Liver (tissue), 9 donors: ENCODE results near the gene SAPCD2. TPM values are rescaled to one million over a fixed set of nuclear protein-coding genes. Genes with fewer than 3 reads are reported as not detected.

ENCODE experiments used
- DNase-seq: peaks from one replicate; pipeline ENCODE4 v3.0.0-alpha.2; 2017; ENCODE audit warnings: low spot score
- H3K27ac ChIP-seq, 2 donors: one replicate each; pipeline ENCODE4 v1.7.0; 2013; ENCODE audit warnings: inconsistent platforms in 2 of 2, low read length in 2 of 2, control low read depth in 1 of 2, low read depth in 1 of 2, mild to moderate bottlenecking in 1 of 2
- H3K27me3 ChIP-seq, 4 donors: one replicate each; pipeline versions ENCODE4 v1.6.1 to v1.7.0; 2013; ENCODE audit warnings: low read length in 3 of 4, inconsistent platforms in 1 of 4, mild to moderate bottlenecking in 1 of 4, moderate library complexity in 1 of 4; ENCODE audit not compliant: control insufficient read depth in 4 of 4, insufficient read depth in 4 of 4
- H3K36me3 ChIP-seq, 4 donors: one replicate each; pipeline versions ENCODE4 v1.6.1 to v1.7.0; 2013; ENCODE audit warnings: low read length in 3 of 4, mild to moderate bottlenecking in 3 of 4, low read depth in 1 of 4, moderate library complexity in 1 of 4; ENCODE audit not compliant: control insufficient read depth in 4 of 4, insufficient read depth in 3 of 4
- H3K4me1 ChIP-seq, 4 donors: one replicate each; pipeline versions ENCODE4 v1.6.1 to v1.7.0; 2013; ENCODE audit warnings: low read length in 3 of 4, mild to moderate bottlenecking in 3 of 4, moderate library complexity in 1 of 4; ENCODE audit not compliant: control insufficient read depth in 4 of 4, insufficient read depth in 4 of 4
- H3K4me3 ChIP-seq, 3 donors: one replicate each; pipeline versions ENCODE4 v1.6.1 to v1.7.0; 2013; ENCODE audit warnings: low read length in 3 of 3, control low read depth in 1 of 3, low read depth in 1 of 3, mild to moderate bottlenecking in 1 of 3
- H3K9ac ChIP-seq, 2 donors: one replicate each; pipeline ENCODE4 v1.7.0; 2013; ENCODE audit warnings: low read length in 2 of 2, mild to moderate bottlenecking in 2 of 2, moderate library complexity in 2 of 2, control low read depth in 1 of 2, low read depth in 1 of 2
- H3K9me3 ChIP-seq, 4 donors: one replicate each; pipeline versions ENCODE4 v1.6.1 to v1.7.0; 2013; ENCODE audit warnings: low read length in 3 of 4; ENCODE audit not compliant: control insufficient read depth in 4 of 4
- EGR1 ChIP-seq, 2 donors: IDR thresholded peaks; 2 replicates each; pipeline ENCODE4 v1.6.1; 2016 to 2018; ENCODE audit warnings: antibody characterized with exemption in 2 of 2, low read depth in 2 of 2
- FOXA1 ChIP-seq: IDR thresholded peaks from 2 replicates; pipeline ENCODE4 v1.6.1; 2016; ENCODE audit warnings: antibody characterized with exemption
- FOXA2 ChIP-seq: IDR thresholded peaks from 2 replicates; pipeline ENCODE4 v1.6.1; 2016; ENCODE audit warnings: antibody characterized with exemption
- GABPA ChIP-seq, 2 donors: IDR thresholded peaks in 1 of 2; conservative IDR thresholded peaks in 1 of 2; 2 replicates each; pipeline ENCODE4 v1.6.1; 2016; ENCODE audit warnings: antibody characterized with exemption in 2 of 2, mild to moderate bottlenecking in 1 of 2, moderate library complexity in 1 of 2
- HNF4A ChIP-seq, 2 donors: conservative IDR thresholded peaks; 2 replicates each; pipeline ENCODE4 v1.6.1; 2016; ENCODE audit warnings: antibody characterized with exemption in 2 of 2, mild to moderate bottlenecking in 2 of 2
- JUND ChIP-seq, 2 donors: IDR thresholded peaks; 2 replicates each; pipeline ENCODE4 v1.6.1; 2016; ENCODE audit warnings: antibody characterized with exemption in 2 of 2
- NR2F2 ChIP-seq: IDR thresholded peaks from 2 replicates; pipeline ENCODE4 v1.6.1; 2016; ENCODE audit warnings: antibody characterized with exemption
- RAD21 ChIP-seq, 2 donors: IDR thresholded peaks; 2 replicates each; pipeline ENCODE4 v1.6.1; 2016; ENCODE audit warnings: antibody characterized with exemption in 2 of 2, mild to moderate bottlenecking in 2 of 2
- RXRA ChIP-seq, 2 donors: IDR thresholded peaks; 2 replicates each; pipeline ENCODE4 v1.6.1; 2017 to 2018; ENCODE audit warnings: antibody characterized with exemption in 2 of 2, mild to moderate bottlenecking in 1 of 2
- SP1 ChIP-seq: IDR thresholded peaks from 2 replicates; pipeline ENCODE4 v1.6.1; 2018; ENCODE audit warnings: antibody characterized with exemption, mild to moderate bottlenecking
- TAF1 ChIP-seq: conservative IDR thresholded peaks from 2 replicates; pipeline ENCODE4 v1.6.1; 2016; ENCODE audit warnings: antibody characterized with exemption, mild to moderate bottlenecking
- WGBS: extraction: QIAGEN DNeasy Blood & Tissue Kit; methylation state at CpG from one replicate; pipeline ENCODE4 v1.1.7; 2013; 5-methylcytosine and 5-hydroxymethylcytosine counted together
- polyA plus RNA-seq, 2 donors: library from polyadenylated mRNA; stranded (reverse) in 1 of 2; unstranded in 1 of 2; fragments of 200-250 nt in 1 of 2; fragments of >200 nt in 1 of 2; fragmentation: Nextera tagmentation in 1 of 2; extraction: Ambion mirVana in 1 of 2; gene quantifications; one replicate each; pipeline versions ENCODE4 v1.2.1 to v1.2.3, GENCODE V29; 2013 to 2015
- total RNA-seq, 2 donors: library from RNA; depleted of rRNA; stranded (reverse); fragments of >200 nt; gene quantifications; one replicate each; pipeline ENCODE4 v1.2.3, GENCODE V29; 2014
- TF ChIP-seq, protein P1 (sequence below): IDR thresholded peaks from 2 replicates; pipeline ENCODE4 v1.6.1; 2016; ENCODE audit warnings: antibody characterized with exemption
- TF ChIP-seq, protein P2 (sequence below): fragments of 150-350 bp; IDR thresholded peaks from 2 replicates; pipeline ENCODE4 v1.5.1; 2017; ENCODE audit warnings: improper control_type of control experiment, low read depth, low read length; ENCODE audit not compliant: missing input control
- TF ChIP-seq, protein P3 (sequence below): IDR thresholded peaks from 2 replicates; pipeline ENCODE4 v1.6.1; 2016; ENCODE audit warnings: antibody characterized with exemption, mild to moderate bottlenecking
- donor health status: healthy.
- donor health status: healthy.
- donor health status: healthy.
- donor health status: healthy.
- donor health status: healthy.

The SAPCD2 gene
- total and polyA plus RNA-seq, 4 donors, result 0.06 to 1.8 (median 0.23) TPM

DNA sequence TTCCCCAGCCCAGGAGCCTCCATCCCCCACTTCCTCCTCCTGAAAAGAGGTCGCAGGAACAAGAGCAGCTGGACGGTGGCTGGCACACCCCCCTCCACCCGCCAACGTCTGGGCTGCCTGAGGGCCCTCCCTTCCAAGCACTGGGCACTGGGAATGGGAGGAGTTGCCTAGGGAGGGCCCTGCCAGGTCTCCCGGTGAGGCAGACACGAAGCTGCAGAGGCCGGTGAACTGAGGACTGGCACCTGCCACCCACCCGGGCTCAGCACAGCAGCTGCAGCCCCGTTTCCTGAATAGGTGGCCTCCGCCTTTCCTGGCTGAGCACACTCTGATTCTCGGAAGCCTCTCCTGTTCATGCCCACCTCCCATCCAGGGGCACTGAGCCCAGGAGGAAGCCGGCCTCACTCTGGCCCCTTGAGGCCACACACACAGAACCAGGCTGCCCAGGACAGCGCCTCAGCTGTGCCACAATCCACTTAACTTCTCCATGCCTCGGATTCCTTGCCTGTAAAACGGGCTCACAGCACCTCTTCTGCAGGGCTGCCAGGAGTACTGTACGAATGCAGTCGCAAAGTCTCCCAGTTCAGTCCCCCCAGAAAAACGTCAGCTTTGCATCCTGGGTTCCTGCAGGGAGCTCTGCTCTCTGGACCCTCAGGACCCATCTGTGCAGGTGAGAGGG lies 25.7 kb downstream of the SAPCD2 start:
- Histone ChIP-seq H3K9ac (no peak overlapping the region), H3K9me3 (no peaks in the 10 kb centered on the region), H3K36me3 (no peaks in the 10 kb centered on the region), H3K4me3 (peak overlapping the region in 1 of 3 donors; percentile 54), H3K27me3 (peaks cover 6 to 22% (median 7%) of the 10 kb centered on the region in 4 donors), H3K27ac (no peak overlapping the region), H3K4me1 (peaks cover 0 to 34% (median 4%) of the 10 kb centered on the region in 4 donors)
- DNase-seq, result no peak
- TF ChIP-seq RAD21 (IDR thresholded peaks at IDR 0.05), result no peak
- TF ChIP-seq FOXA2, result no peak
- TF ChIP-seq JUND (IDR thresholded peaks at IDR 0.05), result no peak
- TF ChIP-seq TAF1, result no peak
- TF ChIP-seq FOXA1, result no peak
- TF ChIP-seq RXRA (IDR thresholded peaks at IDR 0.05), result no peak
- no peak for TF ChIP-seq NR2F2
- no peak for TF ChIP-seq EGR1 (IDR thresholded peaks at IDR 0.05; ENCODE audit: low read depth in 2 of 2)
- TF ChIP-seq, protein P1, sequence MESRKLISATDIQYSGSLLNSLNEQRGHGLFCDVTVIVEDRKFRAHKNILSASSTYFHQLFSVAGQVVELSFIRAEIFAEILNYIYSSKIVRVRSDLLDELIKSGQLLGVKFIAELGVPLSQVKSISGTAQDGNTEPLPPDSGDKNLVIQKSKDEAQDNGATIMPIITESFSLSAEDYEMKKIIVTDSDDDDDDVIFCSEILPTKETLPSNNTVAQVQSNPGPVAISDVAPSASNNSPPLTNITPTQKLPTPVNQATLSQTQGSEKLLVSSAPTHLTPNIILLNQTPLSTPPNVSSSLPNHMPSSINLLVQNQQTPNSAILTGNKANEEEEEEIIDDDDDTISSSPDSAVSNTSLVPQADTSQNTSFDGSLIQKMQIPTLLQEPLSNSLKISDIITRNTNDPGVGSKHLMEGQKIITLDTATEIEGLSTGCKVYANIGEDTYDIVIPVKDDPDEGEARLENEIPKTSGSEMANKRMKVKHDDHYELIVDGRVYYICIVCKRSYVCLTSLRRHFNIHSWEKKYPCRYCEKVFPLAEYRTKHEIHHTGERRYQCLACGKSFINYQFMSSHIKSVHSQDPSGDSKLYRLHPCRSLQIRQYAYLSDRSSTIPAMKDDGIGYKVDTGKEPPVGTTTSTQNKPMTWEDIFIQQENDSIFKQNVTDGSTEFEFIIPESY, result no peak
- TF ChIP-seq HNF4A (conservative IDR thresholded peaks at IDR 0.05), result no peak
- TF ChIP-seq, protein P2, sequence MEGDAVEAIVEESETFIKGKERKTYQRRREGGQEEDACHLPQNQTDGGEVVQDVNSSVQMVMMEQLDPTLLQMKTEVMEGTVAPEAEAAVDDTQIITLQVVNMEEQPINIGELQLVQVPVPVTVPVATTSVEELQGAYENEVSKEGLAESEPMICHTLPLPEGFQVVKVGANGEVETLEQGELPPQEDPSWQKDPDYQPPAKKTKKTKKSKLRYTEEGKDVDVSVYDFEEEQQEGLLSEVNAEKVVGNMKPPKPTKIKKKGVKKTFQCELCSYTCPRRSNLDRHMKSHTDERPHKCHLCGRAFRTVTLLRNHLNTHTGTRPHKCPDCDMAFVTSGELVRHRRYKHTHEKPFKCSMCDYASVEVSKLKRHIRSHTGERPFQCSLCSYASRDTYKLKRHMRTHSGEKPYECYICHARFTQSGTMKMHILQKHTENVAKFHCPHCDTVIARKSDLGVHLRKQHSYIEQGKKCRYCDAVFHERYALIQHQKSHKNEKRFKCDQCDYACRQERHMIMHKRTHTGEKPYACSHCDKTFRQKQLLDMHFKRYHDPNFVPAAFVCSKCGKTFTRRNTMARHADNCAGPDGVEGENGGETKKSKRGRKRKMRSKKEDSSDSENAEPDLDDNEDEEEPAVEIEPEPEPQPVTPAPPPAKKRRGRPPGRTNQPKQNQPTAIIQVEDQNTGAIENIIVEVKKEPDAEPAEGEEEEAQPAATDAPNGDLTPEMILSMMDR, result no peak
- WGBS, result 33% methylated on average over 18 of the region's 18 CpGs

DNA sequence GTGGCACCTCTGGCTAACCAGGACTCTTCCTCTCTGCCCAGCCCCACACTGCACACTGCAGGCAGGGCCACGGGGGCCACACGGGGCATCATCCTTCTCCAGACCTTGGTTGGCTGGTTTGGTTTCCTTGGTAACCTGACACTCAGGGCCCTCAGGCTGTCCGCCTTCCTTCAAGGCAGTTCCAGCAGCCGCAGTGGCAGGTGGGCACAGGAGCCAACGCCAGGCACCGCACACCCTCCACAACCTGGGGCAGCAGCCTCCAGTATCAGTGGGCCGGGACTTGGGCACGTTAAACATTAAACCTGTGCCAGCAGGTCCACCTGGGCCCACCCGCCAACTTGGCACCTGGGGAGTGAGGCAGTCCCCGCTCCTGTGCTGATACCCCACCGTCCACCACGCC lies 26.3 kb downstream of the SAPCD2 start:
- no peak overlapping the region for H3K9ac ChIP-seq
- no peak overlapping the region for H3K27ac ChIP-seq
- no peak overlapping the region for H3K4me3 ChIP-seq
- peaks cover 0 to 29% (median 4%) of the 10 kb centered on the region in 4 donors for H3K4me1 ChIP-seq
- WGBS, result 54% methylated on average over 12 of the region's 12 CpGs
- DNase-seq, result no peak
- H3K27me3 ChIP-seq, result peaks cover 6 to 22% (median 7%) of the 10 kb centered on the region in 4 donors
- no peak for TF ChIP-seq RXRA (IDR thresholded peaks at IDR 0.05)
- no peak for TF ChIP-seq TAF1
- TF ChIP-seq HNF4A (conservative IDR thresholded peaks at IDR 0.05), result no peak
- no peak for TF ChIP-seq JUND (IDR thresholded peaks at IDR 0.05)
- no peak for TF ChIP-seq GABPA (IDR thresholded peaks at IDR 0.05 in 1 of 2, conservative IDR thresholded peaks at IDR 0.05 in 1 of 2)
- no peak for TF ChIP-seq RAD21 (IDR thresholded peaks at IDR 0.05)
- no peak for TF ChIP-seq FOXA2
- no peak for TF ChIP-seq SP1
- no peak for TF ChIP-seq NR2F2
- TF ChIP-seq, protein P1, result no peak
- TF ChIP-seq, protein P3, sequence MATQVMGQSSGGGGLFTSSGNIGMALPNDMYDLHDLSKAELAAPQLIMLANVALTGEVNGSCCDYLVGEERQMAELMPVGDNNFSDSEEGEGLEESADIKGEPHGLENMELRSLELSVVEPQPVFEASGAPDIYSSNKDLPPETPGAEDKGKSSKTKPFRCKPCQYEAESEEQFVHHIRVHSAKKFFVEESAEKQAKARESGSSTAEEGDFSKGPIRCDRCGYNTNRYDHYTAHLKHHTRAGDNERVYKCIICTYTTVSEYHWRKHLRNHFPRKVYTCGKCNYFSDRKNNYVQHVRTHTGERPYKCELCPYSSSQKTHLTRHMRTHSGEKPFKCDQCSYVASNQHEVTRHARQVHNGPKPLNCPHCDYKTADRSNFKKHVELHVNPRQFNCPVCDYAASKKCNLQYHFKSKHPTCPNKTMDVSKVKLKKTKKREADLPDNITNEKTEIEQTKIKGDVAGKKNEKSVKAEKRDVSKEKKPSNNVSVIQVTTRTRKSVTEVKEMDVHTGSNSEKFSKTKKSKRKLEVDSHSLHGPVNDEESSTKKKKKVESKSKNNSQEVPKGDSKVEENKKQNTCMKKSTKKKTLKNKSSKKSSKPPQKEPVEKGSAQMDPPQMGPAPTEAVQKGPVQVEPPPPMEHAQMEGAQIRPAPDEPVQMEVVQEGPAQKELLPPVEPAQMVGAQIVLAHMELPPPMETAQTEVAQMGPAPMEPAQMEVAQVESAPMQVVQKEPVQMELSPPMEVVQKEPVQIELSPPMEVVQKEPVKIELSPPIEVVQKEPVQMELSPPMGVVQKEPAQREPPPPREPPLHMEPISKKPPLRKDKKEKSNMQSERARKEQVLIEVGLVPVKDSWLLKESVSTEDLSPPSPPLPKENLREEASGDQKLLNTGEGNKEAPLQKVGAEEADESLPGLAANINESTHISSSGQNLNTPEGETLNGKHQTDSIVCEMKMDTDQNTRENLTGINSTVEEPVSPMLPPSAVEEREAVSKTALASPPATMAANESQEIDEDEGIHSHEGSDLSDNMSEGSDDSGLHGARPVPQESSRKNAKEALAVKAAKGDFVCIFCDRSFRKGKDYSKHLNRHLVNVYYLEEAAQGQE, result no peak
- no peaks in the 10 kb centered on the region for H3K9me3 ChIP-seq
- H3K36me3 ChIP-seq, result no peaks in the 10 kb centered on the region
